ENCODE measurements around the gene MAP7.

MAP7 gene

GRCh38 chr6:136566007-136566487, 15.8 kb upstream of the MAP7 start:
- DNase-seq (ENCODE audit: low read depth in 4 of 4, low spot score in 1 of 4) = no peak

- DNase-seq (ENCODE audit: low read depth in 4 of 4, low spot score in 1 of 4) = no peak
Measured at GRCh38 chr6:136564180-136564579, 14.0 kb upstream of the MAP7 start.

DNA sequence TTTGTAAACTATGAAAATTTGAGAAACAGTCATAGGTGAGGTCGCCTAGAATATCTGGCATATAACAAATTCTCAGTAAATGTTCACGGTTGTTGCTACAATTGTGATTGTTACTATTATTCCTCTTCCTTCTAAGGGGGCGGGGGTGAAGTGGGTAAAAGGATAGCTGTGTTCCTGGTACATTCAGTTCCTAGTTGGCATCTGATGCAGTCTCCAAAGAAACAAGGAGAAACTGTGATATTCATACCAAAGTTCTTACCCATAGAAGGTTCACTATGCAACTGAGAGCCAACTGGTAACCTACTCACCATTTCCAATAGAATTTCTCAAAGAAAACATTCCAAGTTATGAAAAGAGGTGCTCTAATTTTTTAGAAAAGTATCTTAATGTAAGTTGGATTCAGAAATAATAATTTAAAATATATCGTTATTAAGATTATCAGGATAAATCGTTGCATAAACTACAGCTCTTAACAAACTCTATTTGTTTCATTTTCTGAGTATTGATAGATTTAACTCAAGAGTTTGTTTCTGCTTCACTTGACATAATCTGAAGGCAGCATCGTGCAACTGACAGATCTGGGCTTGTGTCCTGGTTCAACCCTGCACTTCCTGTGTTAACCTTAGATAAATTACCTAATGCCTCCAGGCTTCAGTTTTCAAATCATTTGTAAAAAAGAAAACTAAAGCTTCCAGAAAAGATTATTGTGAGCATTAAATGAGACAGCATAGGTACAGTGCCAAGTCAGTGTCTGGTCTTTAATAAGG, 13.3 kb upstream of the MAP7 start:
- DNase-seq (ENCODE audit: low read depth in 4 of 4, low spot score in 1 of 4) = no peak

DNA sequence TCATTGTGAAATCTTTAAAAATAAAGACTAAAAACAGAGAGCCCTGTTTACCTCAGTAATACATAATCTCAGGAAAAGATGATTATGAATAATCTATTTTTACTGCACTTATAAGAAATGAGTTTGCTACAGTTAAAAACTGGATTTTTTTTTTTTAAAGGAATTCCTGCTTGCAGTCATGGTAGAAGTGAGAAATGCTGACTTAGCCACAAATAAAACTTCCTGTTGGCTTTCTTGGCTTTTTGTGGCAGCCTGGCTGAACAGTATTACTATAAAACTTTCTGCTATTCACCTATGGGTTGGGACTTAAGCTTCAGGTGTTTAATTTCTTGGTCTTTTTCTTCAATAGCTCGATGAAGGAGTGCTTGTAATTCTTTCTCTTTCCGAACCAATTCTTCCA, 12.0 kb upstream of the MAP7 start:
- no peak for DNase-seq (ENCODE audit: low read depth in 4 of 4, low spot score in 1 of 4)

DNA sequence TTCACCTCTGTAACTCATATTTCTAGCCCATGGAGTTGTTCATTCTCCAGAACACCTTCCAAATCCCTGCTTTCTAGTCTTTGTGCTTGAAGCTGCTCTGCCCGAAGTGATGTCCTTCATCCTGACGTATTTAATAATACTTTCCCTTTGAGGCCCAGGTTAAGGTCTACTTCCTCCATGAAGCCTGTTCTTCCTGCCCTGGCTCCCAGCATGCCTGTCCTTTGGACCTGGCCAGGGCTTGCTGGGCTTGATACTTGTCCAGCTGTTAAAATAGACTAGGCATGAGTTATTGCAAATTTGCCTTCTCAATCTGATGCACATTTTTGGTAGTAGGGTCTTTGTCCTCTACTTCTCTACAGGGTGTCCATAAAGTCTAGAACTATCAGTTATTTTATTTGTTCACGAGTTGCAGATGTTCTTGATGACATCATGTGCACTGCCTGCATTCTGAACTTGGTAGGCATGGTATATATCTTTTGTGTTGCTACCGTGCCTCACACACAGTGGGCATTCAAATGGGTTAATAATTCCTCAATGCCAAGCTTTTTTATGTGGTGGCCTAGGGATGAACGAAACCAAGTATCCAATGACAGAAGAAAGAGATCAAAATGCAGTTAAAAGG, 3.1 kb upstream of the MAP7 start:
- DNase-seq (ENCODE audit: low read depth in 4 of 4, low spot score in 1 of 4) = no peak

DNA sequence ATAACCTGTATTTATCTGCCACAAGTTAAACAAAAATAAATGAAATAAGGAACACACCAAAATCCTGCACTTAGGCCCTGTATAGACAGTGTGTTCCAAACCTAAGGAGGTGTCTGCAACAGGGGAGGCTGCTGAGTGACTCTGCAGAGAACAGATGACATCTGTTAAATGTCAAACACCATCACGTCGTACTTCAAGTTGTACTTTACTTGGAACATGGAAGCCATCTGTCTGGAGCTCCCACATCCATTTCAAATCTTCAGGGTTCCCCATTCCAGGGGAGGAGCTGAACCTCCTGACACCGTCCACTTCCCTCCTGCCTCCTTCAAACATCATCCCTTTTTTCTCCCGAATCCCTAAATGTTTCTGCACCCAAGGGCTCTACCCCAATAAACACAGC, 1.8 kb upstream of the MAP7 start:
- DNase-seq (ENCODE audit: low read depth in 4 of 4, low spot score in 1 of 4) = no peak

- no peak for DNase-seq (ENCODE audit: low read depth in 4 of 4, low spot score in 1 of 4)
Measured at GRCh38 chr6:136551103-136551502, 881 bp upstream of the MAP7 start.

GRCh38 chr6:136550045-136550329, 235 bp downstream of the MAP7 start:
- no peak for DNase-seq (ENCODE audit: low read depth in 4 of 4, low spot score in 1 of 4)

- DNase-seq (ENCODE audit: low read depth in 4 of 4, low spot score in 1 of 4) = no peak
Measured at GRCh38 chr6:136549300-136550044, 750 bp downstream of the MAP7 start.

GRCh38 chr6:136548582-136549299, 1.5 kb downstream of the MAP7 start:
- no peak for DNase-seq (ENCODE audit: low read depth in 4 of 4, low spot score in 1 of 4)

DNA sequence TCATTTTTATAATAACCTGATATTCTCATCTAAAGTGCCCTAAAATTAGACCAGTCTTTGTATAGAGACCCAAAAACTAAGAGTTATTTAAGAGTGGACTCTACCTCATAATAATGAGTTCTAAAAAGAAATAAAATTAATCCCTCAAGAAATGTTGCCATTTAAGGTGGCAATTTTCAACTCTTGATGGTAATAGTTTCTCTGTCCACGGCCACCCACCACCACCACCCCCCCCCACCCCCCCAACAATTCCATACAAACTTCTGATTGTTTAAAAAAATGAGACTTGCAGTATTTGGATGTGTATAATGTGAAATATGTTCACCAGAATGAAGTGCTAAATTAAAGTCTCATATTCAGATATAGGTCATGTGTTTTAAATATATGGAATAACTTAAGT, 2.4 kb downstream of the MAP7 start:
- no peak for DNase-seq (ENCODE audit: low read depth in 4 of 4, low spot score in 1 of 4)

DNA sequence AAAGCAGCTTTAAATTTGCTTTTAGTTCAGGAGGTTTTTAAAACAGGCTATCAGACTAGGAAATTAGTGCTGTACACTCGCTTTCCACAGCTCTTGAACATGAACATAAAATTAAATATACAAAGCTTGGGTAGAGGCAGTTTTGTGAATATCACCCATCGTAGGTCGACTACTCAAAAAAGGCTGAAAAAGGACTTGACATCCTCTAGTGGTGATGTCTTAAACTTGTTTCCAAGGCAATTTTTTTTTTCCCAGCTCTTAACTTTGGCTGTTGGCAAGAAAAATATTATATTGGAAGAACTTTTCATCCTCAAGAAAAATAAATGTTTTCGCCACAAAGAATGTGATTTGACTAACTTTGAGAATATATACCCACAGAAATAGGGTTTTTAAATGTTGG, 2.9 kb downstream of the MAP7 start:
- no peak for DNase-seq (ENCODE audit: low read depth in 4 of 4, low spot score in 1 of 4)

- no peak for DNase-seq (ENCODE audit: low read depth in 4 of 4, low spot score in 1 of 4)
Measured at GRCh38 chr6:136546331-136546730, 3.9 kb downstream of the MAP7 start.

GRCh38 chr6:136544326-136544725, 5.9 kb downstream of the MAP7 start:
- DNase-seq (ENCODE audit: low read depth in 4 of 4, low spot score in 1 of 4) = no peak

DNA sequence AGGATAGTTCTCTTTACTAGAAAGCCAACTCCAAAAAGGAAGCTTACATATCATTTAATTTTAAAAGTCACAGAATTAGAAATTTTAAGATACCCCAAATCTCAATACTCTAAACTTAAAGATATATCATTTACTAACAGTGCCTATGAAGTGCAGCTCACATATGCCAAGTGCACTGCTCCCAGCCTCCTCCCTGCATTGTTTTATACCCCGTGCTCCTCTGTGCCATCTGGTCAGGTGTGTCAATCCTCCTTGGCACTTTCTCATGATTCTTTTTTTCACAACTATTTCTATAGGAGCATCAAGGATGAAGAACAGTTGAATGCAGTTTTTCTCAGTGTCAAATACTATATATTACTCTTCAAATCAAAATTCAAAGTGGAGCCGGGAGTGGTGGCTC, 8.8 kb downstream of the MAP7 start:
- DNase-seq (ENCODE audit: low read depth in 4 of 4, low spot score in 1 of 4) = no peak

- DNase-seq (ENCODE audit: low read depth in 4 of 4, low spot score in 1 of 4) = no peak
Measured at GRCh38 chr6:136539967-136540652, 10.1 kb downstream of the MAP7 start.

- no peak for DNase-seq (ENCODE audit: low read depth in 4 of 4, low spot score in 1 of 4)
Measured at GRCh38 chr6:136538836-136539235, 11.4 kb downstream of the MAP7 start.

DNA sequence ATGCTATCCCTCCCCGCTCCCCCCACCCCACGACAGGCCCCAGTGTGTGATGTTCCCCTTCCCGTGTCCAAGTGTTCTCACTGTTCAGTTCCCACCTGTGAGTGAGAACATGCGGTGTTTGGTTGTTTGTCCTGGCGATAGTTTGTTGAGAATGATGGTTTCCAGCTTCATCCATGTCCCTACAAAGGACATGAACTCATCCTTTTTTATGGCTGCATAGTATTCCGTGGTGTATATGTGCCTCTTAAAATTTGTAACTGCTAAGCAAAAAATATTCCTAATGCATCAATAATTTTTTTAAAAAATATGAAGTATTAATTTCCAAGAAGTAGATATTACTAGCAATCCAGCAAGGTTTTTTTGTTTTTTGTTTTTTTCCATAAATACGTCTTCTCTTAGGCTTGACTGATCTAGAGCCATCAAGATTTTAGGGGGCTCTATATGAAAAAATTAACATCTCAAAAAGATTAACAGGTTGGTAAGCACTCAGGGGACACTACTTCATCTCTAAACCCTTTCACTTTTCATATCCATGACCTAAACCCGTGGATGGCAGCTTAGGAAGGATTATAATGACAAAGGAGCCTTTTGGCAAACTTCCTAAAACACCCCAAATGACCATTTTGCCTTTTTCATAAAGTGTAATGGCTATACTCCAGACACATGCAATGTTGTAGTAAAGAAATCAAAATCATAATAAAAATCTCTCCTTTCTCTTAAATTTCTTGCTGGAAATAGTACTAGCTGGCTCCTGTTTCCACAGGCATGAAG, 14.2 kb downstream of the MAP7 start:
- no peak for DNase-seq (ENCODE audit: low read depth in 4 of 4, low spot score in 1 of 4)

GRCh38 chr6:136535017-136535765, 15.0 kb downstream of the MAP7 start:
- DNase-seq (ENCODE audit: low read depth in 4 of 4, low spot score in 1 of 4) = no peak

DNA sequence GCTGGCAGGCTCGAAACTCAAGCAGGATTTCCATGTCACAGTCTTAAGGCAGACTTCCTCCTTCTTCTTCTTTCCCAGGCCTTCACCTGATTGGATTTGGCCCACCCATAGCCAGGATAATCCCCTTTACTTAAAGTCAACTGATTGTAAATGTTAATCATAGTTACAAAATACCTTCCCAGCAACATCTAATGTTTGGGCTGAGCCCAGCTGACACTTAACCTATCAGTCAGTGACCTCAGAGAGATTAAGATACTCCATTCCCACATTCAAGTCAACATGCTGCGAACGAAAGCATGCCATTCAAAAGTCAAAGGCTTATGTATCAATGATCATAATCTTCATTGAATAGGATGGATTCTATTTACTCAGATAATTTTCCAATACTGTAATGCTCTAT, 16.0 kb downstream of the MAP7 start:
- DNase-seq (ENCODE audit: low read depth in 4 of 4, low spot score in 1 of 4) = no peak

Measured in stimulated activated CD4-positive, alpha-beta T cell treated with anti-CD3 and anti-CD28 coated beads, Interleukin-1b, Interleukin-23, amount 100 ng/mL, for 24 hours (primary cell).